ENCODE results near the gene ZBTB42.

Gene ZBTB42

GRCh38 chr14:104758981-104759969 lies 41.6 kb upstream of the ZBTB42 start:
- TF ChIP-seq CTCF (IDR thresholded peaks at IDR 0.05; ENCODE audit: control extremely low read depth, extremely low read depth, low read depth, missing control alignments), result no peak
- ChIA-PET POLR2A (interaction anchor here (0.7 kb wide), 1 partner anchor 8 kb away, joined by 6 read pairs; no protein-coding TSS in a partner anchor), CTCF (interaction anchor here (0.7 to 14.3 kb wide), 2 partner anchors 8 to 50 kb away, joined by 3 to 136 read pairs; no protein-coding TSS in a partner anchor)
- DNase-seq (ENCODE audit: extremely low spot score), result no peak

GRCh38 chr14:104765517-104765916 lies 35.4 kb upstream of the ZBTB42 start:
- no peak for TF ChIP-seq CTCF (IDR thresholded peaks at IDR 0.05; ENCODE audit: control extremely low read depth, extremely low read depth, low read depth, missing control alignments)
- ChIA-PET POLR2A (no interaction called here), CTCF (interaction anchor here (1.2 to 7.7 kb wide), 3 partner anchors 11 to 61 kb away, joined by 3 to 136 read pairs (median 48); partner anchors contain the start of gene SIVA1)
- no peak for DNase-seq (ENCODE audit: extremely low spot score)

- ChIA-PET CTCF (interaction anchor here (1.2 to 7.7 kb wide), 4 partner anchors 12 to 60 kb away, joined by 3 to 136 read pairs (median 26); partner anchors contain the start of gene SIVA1), POLR2A (no interaction called here)
- DNase-seq (ENCODE audit: extremely low spot score), result no peak
- TF ChIP-seq CTCF (IDR thresholded peaks at IDR 0.05; ENCODE audit: control extremely low read depth, extremely low read depth, low read depth, missing control alignments), result no peak
Measured at GRCh38 chr14:104766256-104766862, 34.5 kb upstream of the ZBTB42 start.

GRCh38 chr14:104766863-104767633 lies 33.9 kb upstream of the ZBTB42 start:
- CTCF ChIA-PET, result interaction anchor here (1.4 to 7.7 kb wide), 3 partner anchors 13 to 60 kb away, joined by 3 to 136 read pairs (median 48); partner anchors contain the start of gene SIVA1
- TF ChIP-seq CTCF (IDR thresholded peaks at IDR 0.05; ENCODE audit: control extremely low read depth, extremely low read depth, low read depth, missing control alignments), result no peak
- POLR2A ChIA-PET, result interaction anchor here (0.5 kb wide), 1 partner anchor 59 kb away, joined by 3 read pairs; no protein-coding TSS in a partner anchor
- DNase-seq (ENCODE audit: extremely low spot score), result no peak

- CTCF ChIA-PET, result interaction anchor here (0.9 to 7.7 kb wide), 6 partner anchors 13 to 59 kb away, joined by 3 to 136 read pairs (median 7); partner anchors contain the start of gene SIVA1
- POLR2A ChIA-PET, result interaction anchor here (0.5 kb wide), 1 partner anchor 58 kb away, joined by 3 read pairs; no protein-coding TSS in a partner anchor
- TF ChIP-seq CTCF (IDR thresholded peaks at IDR 0.05; ENCODE audit: control extremely low read depth, extremely low read depth, low read depth, missing control alignments), result no peak
- DNase-seq (ENCODE audit: extremely low spot score), result no peak
Measured at GRCh38 chr14:104767634-104767918, 33.3 kb upstream of the ZBTB42 start.

Data from GM10248 (cell line).